Lung microvascular endothelial cell (primary cell): Measurements from ENCODE around the gene CENPM. TPM values are rescaled to one million over a fixed set of nuclear protein-coding genes. Genes with fewer than 3 reads are reported as not detected.

ENCODE experiments used
- DNase-seq, 2 donors: peaks; one replicate each; pipeline versions ENCODE4 v3.0.0 to v3.0.0-alpha.2; 2010; ENCODE audit warnings: low read depth in 2 of 2
- total RNA-seq: library from RNA; depleted of rRNA; stranded (reverse); fragments of >200 nt; gene quantifications from 2 replicates; pipeline ENCODE4 v1.2.1, GENCODE V29; 2014

CENPM gene
- 5.4 and 15.9 TPM in 2 replicates for total RNA-seq

GRCh38 chr22:41946629-41947423 is at the start of gene CENPM:
Gene CENPM (minus strand): TSS chr22:41947152. CDS start chr22:41947076, 76 bp downstream.
- DNase-seq: peak; percentile 94 to 95

DNA sequence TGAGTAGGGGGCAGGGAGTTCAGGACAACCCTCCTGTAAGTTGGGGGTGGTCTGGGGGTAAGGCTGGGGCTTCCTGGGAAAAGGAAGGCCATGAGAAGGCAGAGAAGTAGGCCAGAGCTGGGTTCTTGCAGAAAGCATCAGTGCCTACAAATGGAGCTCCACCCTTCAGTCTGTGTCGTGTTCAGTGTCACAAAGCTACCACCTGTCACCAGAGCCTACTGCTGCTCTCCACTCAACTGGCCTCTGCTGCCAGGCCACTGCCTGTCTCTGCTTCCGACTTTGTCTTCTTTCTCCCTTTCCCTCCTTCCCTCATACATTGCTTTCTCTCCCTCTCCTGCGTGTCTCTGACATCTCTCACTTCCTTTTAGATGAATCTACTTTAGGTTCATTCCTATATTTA is 48.3 kb upstream of the CENPM start:
- no peak for DNase-seq

GRCh38 chr22:41992496-41992895 is 45.5 kb upstream of the CENPM start:
- DNase-seq: no peak

DNA sequence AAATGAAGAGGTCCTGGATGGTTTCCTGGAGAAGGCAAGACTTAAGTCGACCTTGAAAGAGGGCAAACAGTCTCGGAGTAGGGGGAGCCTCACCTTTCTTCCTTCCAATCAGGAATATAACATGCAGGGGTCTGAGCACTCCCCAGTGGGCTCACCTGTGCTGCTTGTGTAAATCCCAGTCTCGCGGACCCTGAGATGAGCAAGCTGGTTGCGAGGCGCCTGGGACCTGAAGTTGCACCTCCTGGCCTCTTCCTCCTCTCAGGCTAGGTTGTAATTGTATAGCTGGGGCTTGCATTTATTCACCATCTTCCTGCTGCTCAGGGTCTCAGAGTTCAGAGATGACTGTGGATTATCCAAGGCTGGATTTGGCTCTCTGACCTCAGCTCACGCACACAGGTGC is 44.2 kb upstream of the CENPM start:
- DNase-seq: no peak

DNA sequence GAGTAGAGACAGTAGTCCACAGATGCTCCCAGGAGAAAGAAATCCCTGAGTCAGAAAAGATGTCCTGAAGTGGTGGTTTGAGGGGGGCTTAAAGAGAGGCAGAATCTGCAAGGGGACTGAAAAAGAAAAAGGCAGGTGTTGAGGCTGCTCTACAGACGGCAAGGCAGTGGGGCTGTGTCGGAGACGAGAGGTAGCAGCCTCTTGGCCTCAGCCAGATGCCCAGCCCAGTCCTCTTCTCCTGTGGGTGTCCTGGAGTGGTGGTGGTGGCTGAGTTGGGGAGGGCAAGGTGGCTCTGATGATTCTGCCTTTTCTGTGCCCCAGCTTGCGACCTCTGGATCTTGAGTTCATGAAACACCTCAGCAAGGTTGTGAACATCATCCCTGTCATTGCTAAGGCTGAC is 42.3 kb upstream of the CENPM start:
- DNase-seq: no peak

DNA sequence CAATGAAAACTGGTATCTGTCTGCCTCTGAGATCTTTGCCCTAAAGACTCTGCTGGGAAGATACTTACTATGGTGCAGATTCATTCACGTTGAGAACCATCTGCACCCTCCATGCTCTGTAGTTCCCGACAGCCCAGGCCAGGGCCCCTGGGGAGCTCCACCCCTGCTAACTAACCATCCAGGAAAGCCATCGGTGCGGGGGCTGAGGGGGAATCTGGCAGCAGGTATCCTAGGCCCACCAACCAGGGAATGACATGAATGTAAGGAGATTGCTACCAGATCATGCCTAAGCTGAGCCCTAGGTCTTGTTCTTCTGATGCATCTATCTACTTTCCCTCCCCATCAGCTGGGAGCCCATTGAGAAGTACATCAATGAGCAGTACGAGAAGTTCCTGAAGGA is 40.3 kb upstream of the CENPM start:
- DNase-seq: no peak

DNA sequence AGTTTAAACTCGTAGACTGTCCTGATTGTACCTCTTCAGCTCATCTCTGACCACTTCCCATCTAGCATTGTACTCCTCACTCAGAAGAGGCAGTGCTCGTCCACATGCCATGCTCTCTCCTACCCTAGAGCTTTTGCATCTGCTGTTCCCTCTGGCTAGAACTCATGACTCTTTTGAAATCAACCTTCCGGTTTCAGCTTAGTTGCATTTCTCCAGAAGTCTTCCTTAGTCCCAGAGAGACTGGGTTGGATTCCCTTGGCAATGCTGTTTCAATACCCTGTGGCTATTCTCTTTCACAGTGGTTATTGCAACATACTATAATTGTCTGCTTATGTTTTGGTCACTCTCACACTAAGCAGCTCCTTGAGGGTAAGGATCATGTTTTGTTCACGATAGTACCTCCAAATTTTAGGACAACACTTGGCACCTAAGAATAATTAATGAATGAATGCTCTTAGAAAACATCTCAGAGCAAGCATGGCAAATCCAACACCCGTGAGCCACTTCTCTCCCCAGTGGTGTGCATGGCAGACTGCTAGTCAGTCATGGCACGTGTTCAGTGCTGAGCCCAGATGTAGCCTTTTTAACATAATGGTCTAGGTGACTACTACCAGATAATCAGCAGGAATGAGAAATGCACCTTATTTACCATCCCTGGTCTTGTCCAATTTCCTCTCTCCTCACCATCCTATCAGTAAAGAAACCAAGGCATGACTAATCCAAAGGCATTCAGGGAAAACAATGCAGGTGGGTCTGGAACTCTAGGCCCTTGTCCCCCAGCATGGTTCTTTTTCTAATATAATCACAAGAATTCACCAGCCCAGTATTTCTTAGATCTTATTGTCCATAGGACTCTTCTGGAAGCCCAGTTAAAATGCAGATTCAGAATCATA is 36.8 kb upstream of the CENPM start:
- DNase-seq: no peak

- no peak for DNase-seq
These were observed 35.9 kb upstream of the CENPM start for GRCh38 chr22:41982865-41983264.

DNA sequence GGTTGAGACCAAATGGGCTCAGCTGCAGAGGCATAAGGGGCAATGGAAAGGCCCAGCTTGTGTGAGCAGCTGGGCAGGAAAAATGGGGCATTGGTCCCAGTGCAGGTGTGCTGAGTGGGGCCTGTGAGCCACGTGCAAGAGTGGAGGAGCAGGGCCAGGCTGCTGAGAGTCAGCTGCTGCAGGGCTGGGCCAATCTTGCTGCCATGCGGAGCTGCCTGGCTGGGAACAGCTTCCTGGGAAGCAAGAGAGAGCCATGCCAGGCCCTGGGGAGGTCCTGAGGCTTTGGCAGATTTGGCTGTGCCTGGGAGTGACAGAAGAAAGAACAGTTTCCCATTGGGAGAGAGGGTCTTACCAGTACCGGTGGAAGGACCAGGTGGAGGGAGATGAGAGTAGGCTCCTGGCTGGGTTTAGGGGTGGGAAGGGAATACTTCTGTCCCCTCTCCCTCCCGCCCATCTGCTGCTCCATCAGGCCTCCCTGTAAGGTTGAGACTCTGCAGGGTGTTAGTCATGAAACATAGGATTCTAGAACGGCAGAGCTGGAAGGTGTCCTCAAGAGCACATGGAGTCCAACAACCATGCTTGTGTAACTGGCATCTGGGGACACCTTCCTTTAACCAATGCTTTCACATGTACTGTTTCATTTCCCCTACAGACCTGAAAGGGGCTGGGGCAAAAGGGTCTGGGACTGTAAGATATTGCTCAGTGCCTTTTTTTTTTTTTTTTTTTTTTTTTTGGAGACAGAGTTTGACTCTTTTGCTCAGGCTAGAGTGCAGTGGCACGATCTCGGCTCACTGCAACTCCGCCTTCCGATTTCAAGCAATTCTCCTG is 32.7 kb upstream of the CENPM start:
- DNase-seq: no peak

DNA sequence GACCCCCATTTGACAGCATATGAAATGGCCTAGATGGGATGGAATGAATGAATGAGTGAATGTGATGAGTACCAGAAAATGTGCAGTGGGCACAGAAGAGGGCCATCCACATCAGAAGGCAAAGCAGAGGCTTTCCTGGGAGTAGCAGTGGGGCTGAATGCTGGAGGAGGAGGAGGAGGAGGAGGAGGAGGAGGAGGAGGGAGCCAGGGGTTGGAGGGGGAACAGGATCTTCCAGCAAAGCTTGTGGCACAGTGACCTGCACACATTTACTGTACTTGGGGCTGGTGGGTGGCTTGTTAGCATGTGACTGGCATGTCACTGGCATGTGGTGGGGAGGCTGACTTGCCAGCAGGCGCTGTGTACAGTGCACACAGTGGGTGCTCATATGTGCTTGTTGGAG is 31.8 kb upstream of the CENPM start:
- no peak for DNase-seq

GRCh38 chr22:41976961-41977566 is 30.1 kb upstream of the CENPM start:
- no peak for DNase-seq

- peak in 1 of 2 donors; percentile 24 for DNase-seq
These were observed 29.3 kb upstream of the CENPM start for GRCh38 chr22:41976070-41976901.

DNA sequence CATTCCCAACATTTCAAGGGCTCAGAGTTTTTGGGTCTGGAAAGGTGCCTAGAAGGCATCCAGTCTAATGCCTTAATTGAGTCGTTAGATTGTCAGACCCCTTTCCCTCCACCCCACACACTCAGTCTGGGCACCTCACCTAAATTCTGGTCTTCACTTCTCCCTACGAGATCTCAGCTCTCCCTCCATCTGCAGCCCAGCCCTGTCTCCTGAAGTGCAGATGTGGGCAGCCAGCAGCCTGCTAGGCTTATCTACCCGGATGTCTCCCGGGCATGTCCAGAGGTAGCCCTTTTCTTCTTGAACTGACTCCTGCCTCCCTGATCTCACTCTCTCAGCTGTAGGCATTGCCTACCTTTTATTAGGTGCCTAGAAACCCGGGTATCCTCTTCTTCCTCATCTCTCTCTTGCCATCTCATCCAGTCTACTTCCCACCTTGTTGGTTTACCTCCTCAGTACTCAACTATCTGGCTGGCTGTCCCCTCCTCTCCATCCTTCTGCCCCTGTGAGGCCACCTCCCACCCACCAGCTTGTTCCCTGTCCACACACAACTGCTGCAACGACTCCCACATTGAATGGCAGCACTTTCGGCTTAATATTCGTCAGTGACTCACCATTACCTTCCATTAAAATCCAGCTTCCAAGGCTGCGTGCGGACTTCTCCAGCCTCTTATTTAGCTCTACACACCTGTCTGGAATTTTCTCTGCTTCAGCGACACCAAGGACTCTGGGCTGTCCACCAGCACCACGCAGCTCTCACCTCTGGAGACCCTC is 28.5 kb upstream of the CENPM start:
- DNase-seq: no peak

DNA sequence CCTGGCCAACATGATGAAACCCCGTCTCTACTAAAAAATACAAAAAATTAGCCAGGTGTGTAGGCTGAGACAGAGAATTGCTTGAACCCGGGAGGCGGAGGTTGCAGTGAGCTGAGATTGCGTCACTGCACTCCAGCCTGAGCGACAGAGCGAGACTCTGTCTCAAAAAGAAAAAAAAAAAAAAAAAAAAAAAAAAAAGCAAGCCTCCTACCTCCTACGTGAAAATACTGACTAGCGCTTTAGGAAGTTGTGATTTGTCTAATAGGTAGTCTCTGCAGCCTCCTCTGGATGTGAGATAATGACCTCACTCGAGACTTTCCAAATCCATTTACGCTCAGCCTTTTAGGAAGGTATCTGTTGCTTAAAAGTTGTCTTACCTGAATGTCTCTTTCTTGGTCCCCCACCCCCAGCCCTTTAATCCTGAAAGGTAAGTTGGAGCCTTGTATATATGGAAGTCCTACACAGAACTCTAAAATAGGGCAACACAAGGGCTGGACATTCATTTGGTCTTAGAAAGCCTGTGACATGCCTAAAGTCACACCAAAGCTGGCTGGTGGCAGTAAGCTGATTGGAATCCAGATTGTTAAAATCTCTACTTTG is 27.8 kb upstream of the CENPM start:
- DNase-seq: no peak

- DNase-seq: no peak
These were observed 24.5 kb upstream of the CENPM start for GRCh38 chr22:41971431-41971830.

- no peak for DNase-seq
These were observed 23.6 kb upstream of the CENPM start for GRCh38 chr22:41970601-41971000.

DNA sequence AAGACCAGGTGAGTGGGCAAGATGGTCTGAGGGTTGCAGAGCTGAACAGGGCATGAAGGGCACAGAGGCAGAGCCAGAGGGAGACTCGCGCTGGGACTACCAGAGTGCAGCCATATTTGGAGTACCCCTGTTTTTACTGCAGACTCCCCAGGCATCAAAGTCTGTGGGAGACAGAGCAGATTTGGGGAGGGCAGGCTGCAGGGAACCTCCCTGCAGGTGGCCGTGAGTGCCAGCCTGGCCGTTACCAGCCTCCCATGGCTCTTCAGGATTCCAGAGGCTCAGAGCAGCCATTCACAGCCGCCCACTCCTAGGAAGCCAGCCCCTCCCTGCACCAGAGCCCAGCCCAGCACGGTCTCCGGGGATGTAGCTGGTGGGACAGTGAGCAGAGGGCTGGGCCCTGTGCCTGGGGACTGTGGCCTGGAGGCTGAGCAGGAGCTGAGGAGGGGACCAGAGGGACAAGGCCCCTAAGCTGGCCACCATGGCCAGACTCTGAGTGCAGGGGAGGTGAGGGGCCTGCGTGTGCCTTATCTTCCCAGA is 22.2 kb upstream of the CENPM start, which contains the start of gene SEPTIN3:
Gene SEPTIN3, plus strand, starts transcription at position 334 of the 537 bp plus-strand sequence. CDS start 2,050 bp downstream, outside the sequence.
- no peak for DNase-seq

DNA sequence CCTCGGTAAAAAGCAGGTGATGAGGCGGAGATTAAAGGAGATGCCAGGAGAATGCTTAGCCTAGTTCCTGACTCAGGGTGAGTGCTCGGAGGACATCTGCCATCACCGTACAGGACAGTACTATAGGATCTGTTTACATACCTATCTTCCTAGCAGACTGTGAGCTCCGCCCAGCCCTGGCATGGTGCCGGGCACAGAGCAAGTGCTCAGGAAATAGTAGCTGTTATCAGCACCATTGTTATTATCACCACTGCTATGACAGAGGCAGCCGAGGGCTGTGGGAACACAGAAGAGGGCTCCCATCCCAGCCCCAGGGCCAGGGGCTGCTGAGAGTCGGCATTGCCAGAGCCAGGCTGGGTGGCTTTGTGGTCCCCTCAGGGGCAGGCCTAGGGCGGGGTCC is 21.6 kb upstream of the CENPM start:
- DNase-seq: peak; percentile 21 to 93
